Measurements from ENCODE around the gene DMRT2.

The DMRT2 gene

GRCh38 chr9:1047591-1048230 lies 2.4 kb upstream of the DMRT2 start:
- DNase-seq (ENCODE audit: low read depth in 2 of 2), result no peak

GRCh38 chr9:1048231-1048619 lies 1.9 kb upstream of the DMRT2 start:
- DNase-seq (ENCODE audit: low read depth in 2 of 2), result no peak

- no peak for DNase-seq (ENCODE audit: low read depth in 2 of 2)
Measured at GRCh38 chr9:1048811-1049210, 1.3 kb upstream of the DMRT2 start.

- DNase-seq (ENCODE audit: low read depth in 2 of 2), result no peak
Measured at GRCh38 chr9:1049641-1050040, 516 bp upstream of the DMRT2 start.

- DNase-seq (ENCODE audit: low read depth in 2 of 2), result no peak
Measured at GRCh38 chr9:1051210-1051583, 1.0 kb downstream of the DMRT2 start.

- DNase-seq (ENCODE audit: low read depth in 2 of 2), result no peak
Measured at GRCh38 chr9:1051584-1052275, 1.6 kb downstream of the DMRT2 start.

- DNase-seq (ENCODE audit: low read depth in 2 of 2), result no peak
Measured at GRCh38 chr9:1052365-1053281, 2.5 kb downstream of the DMRT2 start.

GRCh38 chr9:1053282-1053621 lies 3.1 kb downstream of the DMRT2 start:
- DNase-seq (ENCODE audit: low read depth in 2 of 2), result no peak

- no peak for DNase-seq (ENCODE audit: low read depth in 2 of 2)
Measured at GRCh38 chr9:1053986-1054425, 3.8 kb downstream of the DMRT2 start.

- DNase-seq (ENCODE audit: low read depth in 2 of 2), result no peak
Measured at GRCh38 chr9:1055166-1055565, 5.0 kb downstream of the DMRT2 start.

GRCh38 chr9:1057910-1058309 lies 7.8 kb downstream of the DMRT2 start:
- DNase-seq (ENCODE audit: low read depth in 2 of 2), result no peak

GRCh38 chr9:1058826-1059487 lies 8.8 kb downstream of the DMRT2 start:
- DNase-seq (ENCODE audit: low read depth in 2 of 2), result no peak

GRCh38 chr9:1065130-1065529 lies 15.0 kb downstream of the DMRT2 start:
- no peak for DNase-seq (ENCODE audit: low read depth in 2 of 2)

GRCh38 chr9:1070692-1071091 lies 20.5 kb downstream of the DMRT2 start:
- DNase-seq (ENCODE audit: low read depth in 2 of 2), result no peak

GRCh38 chr9:1071730-1072129 lies 21.6 kb downstream of the DMRT2 start:
- no peak for DNase-seq (ENCODE audit: low read depth in 2 of 2)

GRCh38 chr9:1073497-1073896 lies 23.3 kb downstream of the DMRT2 start:
- DNase-seq (ENCODE audit: low read depth in 2 of 2), result no peak

GRCh38 chr9:1077616-1078015 lies 27.5 kb downstream of the DMRT2 start:
- DNase-seq (ENCODE audit: low read depth in 2 of 2), result no peak

- no peak for DNase-seq (ENCODE audit: low read depth in 2 of 2)
Measured at GRCh38 chr9:1083325-1083913, 33.3 kb downstream of the DMRT2 start.

GRCh38 chr9:1085086-1085485 lies 34.9 kb downstream of the DMRT2 start:
- no peak for DNase-seq (ENCODE audit: low read depth in 2 of 2)

- DNase-seq (ENCODE audit: low read depth in 2 of 2), result no peak
Measured at GRCh38 chr9:1086517-1086916, 36.4 kb downstream of the DMRT2 start.

- DNase-seq (ENCODE audit: low read depth in 2 of 2), result no peak
Measured at GRCh38 chr9:1087120-1087881, 37.1 kb downstream of the DMRT2 start.
